HG02610 (cell line): ENCODE results near the gene TEX13A.
A peak's percentile ranks its signal among the peaks of the same experiment; 100 is the strongest.
"Not testable (repeated sequence)": the region's sequence is repeated elsewhere in the genome, so short reads cannot be mapped to it uniquely, and the experiment has no call there.

Source experiments
- ATAC-seq: cut with Tn5 transposase; IDR thresholded peaks from one replicate; pipeline ENCODE4 v1.9.1; 2021; ENCODE audit warnings: mild to moderate bottlenecking, moderate library complexity; ENCODE audit not compliant: unreplicated experiment

TEX13A gene, protein sequence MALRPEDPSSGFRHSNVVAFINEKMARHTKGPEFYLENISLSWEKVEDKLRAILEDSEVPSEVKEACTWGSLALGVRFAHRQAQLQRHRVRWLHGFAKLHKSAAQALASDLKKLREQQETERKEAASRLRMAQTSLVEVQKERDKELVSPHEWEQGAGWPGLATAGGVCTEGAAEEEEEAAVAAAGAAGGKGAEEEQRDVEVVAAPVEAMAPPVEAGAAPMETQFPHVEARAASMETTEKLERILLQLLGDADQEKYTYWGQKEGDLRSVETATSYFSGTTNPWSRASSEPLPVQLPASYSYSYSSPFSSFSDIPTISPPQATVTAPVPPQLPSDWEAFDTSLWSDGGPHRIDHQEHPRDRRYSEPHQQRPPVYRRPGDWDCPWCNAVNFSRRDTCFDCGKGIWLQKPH

GRCh38 chrX:105220636-105221035 is at the start of gene TEX13A:
TSS of gene TEX13A (minus strand) at chrX:105220694. CDS start at chrX:105220397, 297 bp downstream.
- ATAC-seq = no peak

GRCh38 chrX:105269386-105269785 is 48.9 kb upstream of the TEX13A start:
- ATAC-seq = no peak

GRCh38 chrX:105267167-105267566 is 46.7 kb upstream of the TEX13A start:
- no peak for ATAC-seq

DNA sequence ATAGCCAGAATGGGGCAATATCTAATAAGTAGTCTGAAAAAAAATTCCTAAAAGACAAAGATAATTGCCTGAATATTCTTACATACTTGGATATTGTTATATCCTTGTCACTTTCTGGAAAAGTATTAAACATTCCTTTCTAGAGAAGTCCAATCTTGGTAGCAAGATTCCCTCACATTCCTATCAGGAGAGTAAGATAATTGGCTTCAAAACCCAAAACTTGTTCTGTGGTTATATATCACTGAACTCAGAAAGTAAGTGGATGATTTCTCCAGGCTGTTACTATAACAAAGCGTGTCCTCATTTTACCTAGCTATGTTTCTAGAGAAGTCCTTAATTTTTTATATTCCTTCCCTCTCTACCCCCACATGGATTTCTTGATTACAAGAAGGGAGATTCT is 46.0 kb upstream of the TEX13A start:
- no peak for ATAC-seq

DNA sequence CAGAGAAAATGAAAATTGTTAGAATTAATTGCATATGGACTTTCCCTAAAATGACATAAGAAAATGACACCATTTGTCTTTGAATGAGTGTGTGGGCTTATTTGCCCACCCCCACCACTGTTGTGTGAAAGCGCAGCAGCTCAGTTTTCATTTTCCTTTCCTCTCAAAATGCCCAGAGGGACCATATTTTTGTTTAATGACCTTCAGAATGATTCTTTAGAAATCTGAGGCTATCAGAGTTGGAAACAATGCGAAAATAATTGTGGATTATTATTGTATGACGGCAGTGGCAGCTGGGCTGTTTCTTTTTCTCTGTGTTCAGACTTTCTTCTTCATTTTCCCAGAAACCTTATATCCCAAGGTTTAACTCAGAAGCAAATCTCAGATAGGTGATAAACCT is 44.6 kb upstream of the TEX13A start:
- ATAC-seq = no peak

DNA sequence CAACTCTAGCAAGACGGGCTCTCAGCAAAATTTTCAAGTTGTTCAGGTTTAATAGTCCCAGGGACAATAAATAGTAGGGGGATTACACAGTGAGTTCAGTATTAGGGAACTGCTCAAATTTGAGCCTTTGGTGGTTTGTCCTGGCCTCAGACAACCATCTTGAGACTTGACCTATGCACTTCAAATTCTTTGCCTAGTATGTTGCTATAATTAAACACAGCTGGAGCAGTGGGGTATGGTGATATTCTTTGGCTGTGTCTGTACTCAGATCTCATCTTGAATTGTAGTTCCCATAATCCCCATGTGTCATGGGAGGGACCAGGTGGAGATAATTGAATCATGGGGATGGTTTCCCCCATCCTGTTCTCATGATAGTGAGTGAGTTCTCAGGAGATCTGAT is 43.3 kb upstream of the TEX13A start:
- ATAC-seq = no peak

DNA sequence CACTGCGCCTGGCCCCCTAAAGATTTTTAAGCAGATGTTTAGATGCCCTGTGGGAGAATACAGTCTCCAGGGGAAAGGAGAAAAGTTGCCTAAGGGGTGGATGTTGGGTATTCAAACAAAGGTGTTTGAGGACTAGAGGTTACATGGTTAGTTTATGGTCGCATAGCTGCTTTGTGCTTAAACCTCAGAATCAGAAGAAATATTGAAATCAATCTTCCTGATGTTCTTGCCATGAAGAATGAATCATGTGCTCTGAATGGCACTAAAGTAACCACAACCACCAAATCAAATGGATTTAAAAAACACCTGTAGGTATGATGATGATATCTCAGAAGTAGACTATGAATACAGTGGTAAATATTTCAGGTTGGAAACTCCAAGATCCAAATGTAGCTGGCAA is 42.7 kb upstream of the TEX13A start:
- no peak for ATAC-seq

- no peak for ATAC-seq
Observed at GRCh38 chrX:105260291-105261043, 40.0 kb upstream of the TEX13A start.

GRCh38 chrX:105241056-105241455 is 20.6 kb upstream of the TEX13A start:
- ATAC-seq = no peak

DNA sequence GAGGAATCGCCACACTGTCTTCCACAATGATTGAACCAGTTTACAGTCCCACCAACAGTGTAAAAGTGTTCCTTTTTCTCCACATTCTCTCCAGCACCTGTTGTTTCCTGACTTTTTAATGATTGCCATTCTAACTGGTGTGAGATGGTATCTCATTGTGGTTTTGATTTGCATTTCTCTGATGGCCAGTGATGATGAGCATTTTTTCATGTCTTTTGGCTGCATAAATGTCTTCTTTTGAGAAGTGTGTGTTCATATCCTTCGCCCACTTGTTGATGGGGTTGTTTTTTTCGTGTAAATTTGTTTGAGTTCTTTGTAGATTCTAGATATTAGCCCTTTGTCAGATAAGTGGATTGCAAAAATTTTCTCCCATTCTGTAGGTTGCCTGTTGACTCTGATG is 16.9 kb upstream of the TEX13A start:
- not testable (repeated sequence) for ATAC-seq

DNA sequence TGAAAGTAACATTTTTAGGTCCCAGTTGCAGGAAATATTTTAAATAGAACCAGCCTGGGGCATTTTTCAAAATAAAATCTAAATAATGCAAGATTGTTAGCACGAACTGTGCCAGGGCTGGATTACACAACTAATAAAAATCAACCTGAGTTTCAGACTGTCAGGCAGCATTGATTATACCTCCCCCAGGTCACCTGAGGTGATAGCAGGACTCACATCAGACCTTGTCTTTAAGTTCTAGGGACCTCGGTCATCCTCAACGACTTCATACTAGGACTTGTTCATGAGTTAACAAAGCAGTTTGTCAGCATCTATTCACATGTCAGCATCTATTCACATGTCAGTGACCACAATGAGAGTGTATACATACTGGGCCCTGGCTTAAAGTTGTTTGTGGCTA is 8.7 kb upstream of the TEX13A start:
- ATAC-seq = no peak

DNA sequence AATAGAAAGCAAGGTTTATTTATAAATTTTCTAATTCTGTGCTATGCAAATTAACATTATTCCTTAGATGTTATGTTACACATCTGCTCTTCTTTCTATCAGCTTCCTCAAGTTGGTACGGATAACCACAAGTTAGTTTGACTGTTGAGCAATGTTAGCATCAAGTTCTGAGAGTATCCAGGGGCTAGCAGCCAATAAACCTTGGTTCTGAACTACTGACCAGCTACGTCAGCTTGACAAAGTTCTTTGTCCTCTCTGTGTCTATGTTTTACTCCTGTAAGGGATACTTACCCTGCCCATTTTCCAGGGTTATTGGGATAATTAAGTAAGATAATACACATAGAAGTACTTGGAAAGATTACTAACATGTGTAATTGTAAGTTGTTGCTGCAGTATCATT is 8.1 kb upstream of the TEX13A start:
- ATAC-seq = no peak

- no peak for ATAC-seq
Observed at GRCh38 chrX:105226499-105226898, 6.0 kb upstream of the TEX13A start.

- ATAC-seq = no peak
Observed at GRCh38 chrX:105221374-105221773, 880 bp upstream of the TEX13A start.

- ATAC-seq = no peak
Observed at GRCh38 chrX:105219454-105220401, 766 bp downstream of the TEX13A start.

- no peak for ATAC-seq
Observed at GRCh38 chrX:105211066-105211575, 9.4 kb downstream of the TEX13A start.

DNA sequence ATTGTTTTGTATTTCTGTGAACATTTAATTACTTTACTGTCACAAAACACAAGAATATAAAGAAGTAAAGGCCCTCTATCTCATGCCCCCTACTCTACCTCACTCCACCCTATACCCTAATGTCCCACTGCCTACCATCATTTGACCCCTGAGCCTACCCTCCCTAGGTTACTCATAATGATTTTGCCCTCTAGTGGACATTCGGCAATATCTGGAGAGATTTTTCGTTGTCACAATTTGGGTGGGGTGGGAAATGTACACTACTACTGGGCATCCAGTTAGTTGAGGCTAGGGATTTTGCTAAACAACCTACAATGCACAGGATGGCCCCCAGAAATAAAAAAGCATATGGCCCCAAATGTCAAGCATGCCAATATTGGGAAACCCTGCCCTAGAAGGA is 10.2 kb downstream of the TEX13A start:
- ATAC-seq = no peak

- ATAC-seq = no peak
Observed at GRCh38 chrX:105209406-105209805, 11.1 kb downstream of the TEX13A start.

GRCh38 chrX:105191878-105192277 is 28.6 kb downstream of the TEX13A start:
- ATAC-seq = peak; percentile 67

- ATAC-seq = no peak
Observed at GRCh38 chrX:105190252-105190853, 30.1 kb downstream of the TEX13A start.
